Upper lobe of left lung (tissue), 4 donors: ENCODE results near the gene BUB3.

ENCODE experiments used
- EP300 ChIP-seq, 4 donors: sonication (generic); formaldehyde crosslinking; IDR thresholded peaks; one replicate each; pipeline ENCODE4 v1.5.1; 2017; ENCODE audit warnings: antibody characterized with exemption in 4 of 4, control low read depth in 2 of 4
- POLR2A ChIP-seq, 4 donors: fragments of 450-650 bp; IDR thresholded peaks; one replicate each; pipeline ENCODE4 v1.5.1; 2016 to 2017; ENCODE audit warnings: antibody characterized with exemption in 4 of 4, mild to moderate bottlenecking in 2 of 4
- POLR2AphosphoS5 ChIP-seq, 2 donors: sonication (generic); formaldehyde crosslinking; IDR thresholded peaks; one replicate each; pipeline ENCODE4 v1.5.1; 2017; ENCODE audit warnings: antibody characterized with exemption in 2 of 2
- TF ChIP-seq, protein P1 (sequence below), 6 experiments: fragments of 450-650 bp in 4 of 6; fragments of 200-600 bp in 2 of 6; sonication (generic) in 2 of 6; IDR thresholded peaks; one replicate each; pipeline ENCODE4 v1.5.1; 2016 to 2019; ENCODE audit warnings: antibody characterized with exemption in 6 of 6

DNA sequence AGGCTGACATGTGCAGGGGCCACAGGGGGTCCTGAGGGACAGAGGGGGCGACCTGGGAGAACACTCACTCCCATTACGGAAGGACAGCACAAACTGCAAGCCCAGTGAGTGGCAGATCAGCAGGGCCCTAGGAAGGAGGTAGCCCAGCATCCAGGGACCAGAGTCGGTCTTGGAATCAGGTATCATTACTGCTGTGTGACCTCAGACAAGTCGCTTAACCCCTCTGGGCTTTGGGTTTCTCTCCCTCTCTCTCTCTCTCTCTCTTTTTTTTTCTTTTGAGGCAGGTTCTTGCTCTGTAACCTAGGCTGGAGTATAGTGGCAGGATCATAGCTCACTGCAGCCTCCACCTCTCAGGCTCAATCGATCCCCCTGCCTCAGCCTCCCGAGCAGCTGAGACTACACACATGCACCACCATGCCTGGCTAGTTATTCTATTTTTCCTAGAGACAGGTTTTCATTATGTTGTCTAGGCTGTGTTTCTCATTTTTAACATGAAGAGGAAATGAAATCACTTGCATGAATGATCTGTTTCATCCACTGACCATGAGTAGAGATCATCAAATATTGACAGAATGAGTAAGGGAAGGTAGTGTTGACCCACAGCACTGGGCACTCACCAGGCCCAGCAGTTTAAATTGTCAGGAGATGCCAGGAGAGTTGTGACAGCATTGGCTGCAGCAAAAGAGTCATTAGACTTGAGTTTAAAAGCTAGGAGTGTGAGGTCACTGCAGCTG is 49.4 kb downstream of the BUB3 start:
- TF ChIP-seq, protein P1, sequence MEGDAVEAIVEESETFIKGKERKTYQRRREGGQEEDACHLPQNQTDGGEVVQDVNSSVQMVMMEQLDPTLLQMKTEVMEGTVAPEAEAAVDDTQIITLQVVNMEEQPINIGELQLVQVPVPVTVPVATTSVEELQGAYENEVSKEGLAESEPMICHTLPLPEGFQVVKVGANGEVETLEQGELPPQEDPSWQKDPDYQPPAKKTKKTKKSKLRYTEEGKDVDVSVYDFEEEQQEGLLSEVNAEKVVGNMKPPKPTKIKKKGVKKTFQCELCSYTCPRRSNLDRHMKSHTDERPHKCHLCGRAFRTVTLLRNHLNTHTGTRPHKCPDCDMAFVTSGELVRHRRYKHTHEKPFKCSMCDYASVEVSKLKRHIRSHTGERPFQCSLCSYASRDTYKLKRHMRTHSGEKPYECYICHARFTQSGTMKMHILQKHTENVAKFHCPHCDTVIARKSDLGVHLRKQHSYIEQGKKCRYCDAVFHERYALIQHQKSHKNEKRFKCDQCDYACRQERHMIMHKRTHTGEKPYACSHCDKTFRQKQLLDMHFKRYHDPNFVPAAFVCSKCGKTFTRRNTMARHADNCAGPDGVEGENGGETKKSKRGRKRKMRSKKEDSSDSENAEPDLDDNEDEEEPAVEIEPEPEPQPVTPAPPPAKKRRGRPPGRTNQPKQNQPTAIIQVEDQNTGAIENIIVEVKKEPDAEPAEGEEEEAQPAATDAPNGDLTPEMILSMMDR (IDR thresholded peaks at IDR 0.05) = no peak
- TF ChIP-seq POLR2A (IDR thresholded peaks at IDR 0.05) (no peak), POLR2AphosphoS5 (IDR thresholded peaks at IDR 0.05) (no peak), EP300 (IDR thresholded peaks at IDR 0.05) (no peak)
